ENCODE results near the gene PSMC5. TPM values are rescaled to one million over a fixed set of nuclear protein-coding genes. Genes with fewer than 3 reads are reported as not detected.

PSMC5 gene
- total RNA-seq, 1 donor from 2014 or later, result 105 TPM

- intact Hi-C loops (cut with DNase I), result no loop called here
- Histone ChIP-seq H3K27ac (peak overlapping the region; percentile 94), H3K36me3 (peaks cover 50% of the 10 kb centered on the region), H3K9me3 (no peaks in the 10 kb centered on the region), H3K27me3 (no peaks in the 10 kb centered on the region), H3K4me1 (peaks cover 49% of the 10 kb centered on the region), H3K4me3 (no peak overlapping the region)
- ATAC-seq, result no peak
- no peak for DNase-seq
- TF ChIP-seq CTCF (IDR thresholded peaks at IDR 0.05), result no peak
Observed at GRCh38 chr17:63837480-63837879, 10.2 kb downstream of the PSMC5 start.

- Histone ChIP-seq H3K4me1 (peaks cover 49% of the 10 kb centered on the region), H3K27ac (peak overlapping the region; percentile 94), H3K4me3 (no peak overlapping the region), H3K27me3 (no peaks in the 10 kb centered on the region), H3K36me3 (peaks cover 44% of the 10 kb centered on the region), H3K9me3 (no peaks in the 10 kb centered on the region)
- no peak for TF ChIP-seq CTCF (IDR thresholded peaks at IDR 0.05)
- DNase-seq (no peak), ATAC-seq (no peak)
- intact Hi-C loops (cut with DNase I), result no loop called here
Observed at GRCh38 chr17:63837962-63838600, 10.8 kb downstream of the PSMC5 start.

GRCh38 chr17:63838631-63839171 lies 11.5 kb downstream of the PSMC5 start:
- no peak for TF ChIP-seq CTCF (IDR thresholded peaks at IDR 0.05)
- Histone ChIP-seq H3K4me3 (peak overlapping the region; percentile 88), H3K4me1 (peaks cover 49% of the 10 kb centered on the region), H3K9me3 (no peaks in the 10 kb centered on the region), H3K27me3 (no peaks in the 10 kb centered on the region), H3K36me3 (peaks cover 38% of the 10 kb centered on the region), H3K27ac (peak overlapping the region; percentile 94)
- peak; percentile 94 for DNase-seq
- intact Hi-C loops (cut with DNase I), result no loop called here
- ATAC-seq, result peak; percentile 53

- TF ChIP-seq CTCF (IDR thresholded peaks at IDR 0.05), result no peak
- no peak for ATAC-seq
- Histone ChIP-seq H3K4me3 (peak overlapping the region; percentile 88), H3K36me3 (peaks cover 17% of the 10 kb centered on the region), H3K27me3 (no peaks in the 10 kb centered on the region), H3K27ac (peak overlapping the region; percentile 94), H3K4me1 (peaks cover 42% of the 10 kb centered on the region), H3K9me3 (no peaks in the 10 kb centered on the region)
- intact Hi-C loops (cut with DNase I), result no loop called here
- no peak for DNase-seq
Observed at GRCh38 chr17:63840591-63841349, 13.5 kb downstream of the PSMC5 start.

GRCh38 chr17:63841350-63842172 lies 14.3 kb downstream of the PSMC5 start:
- DNase-seq, result peak; percentile 80

More at GRCh38 chr17:63841350-63842172, 14.3 kb downstream of the PSMC5 start:
- peaks cover 10% of the 10 kb centered on the region for H3K36me3 ChIP-seq
- H3K4me3 ChIP-seq, result peak overlapping the region; percentile 88
- TF ChIP-seq CTCF (IDR thresholded peaks at IDR 0.05), result no peak
- peak overlapping the region; percentile 94 for H3K27ac ChIP-seq
- no peaks in the 10 kb centered on the region for H3K27me3 ChIP-seq
- H3K4me1 ChIP-seq, result peaks cover 42% of the 10 kb centered on the region
- intact Hi-C loops (cut with DNase I), result no loop called here
- ATAC-seq, result peak; percentile 0
- H3K9me3 ChIP-seq, result no peaks in the 10 kb centered on the region

All from upper lobe of right lung (tissue), 1 donor.